Measurements from ENCODE around the gene CASZ1.

The CASZ1 gene

GRCh38 chr1:10646347-10646861 lies 150.0 kb downstream of the CASZ1 start:
- FAIRE-seq: peak; percentile 78
- peak; percentile 84 for DNase-seq (ENCODE audit: insufficient read length, low spot score)

GRCh38 chr1:10644307-10645128 lies 151.9 kb downstream of the CASZ1 start:
- DNase-seq (ENCODE audit: insufficient read length, low spot score) (peak; percentile 90), FAIRE-seq (no peak)
- no peak for TF ChIP-seq POLR2A (IDR thresholded peaks at IDR 0.05; ENCODE audit: low read depth, low read length)

More at GRCh38 chr1:10646347-10646861, 150.0 kb downstream of the CASZ1 start:
- TF ChIP-seq POLR2A (IDR thresholded peaks at IDR 0.05; ENCODE audit: low read depth, low read length): no peak

- DNase-seq (ENCODE audit: insufficient read length, low spot score): no peak
- TF ChIP-seq POLR2A (IDR thresholded peaks at IDR 0.05; ENCODE audit: low read depth, low read length): no peak
- no peak for FAIRE-seq
Measured at GRCh38 chr1:10643607-10644306, 152.7 kb downstream of the CASZ1 start.

- FAIRE-seq (no peak), DNase-seq (ENCODE audit: insufficient read length, low spot score) (no peak)
- no peak for TF ChIP-seq POLR2A (IDR thresholded peaks at IDR 0.05; ENCODE audit: low read depth, low read length)
Measured at GRCh38 chr1:10642403-10643080, 153.9 kb downstream of the CASZ1 start.

- FAIRE-seq: no peak
Measured at GRCh38 chr1:10641976-10642375, 154.5 kb downstream of the CASZ1 start.

GRCh38 chr1:10640843-10641553 lies 155.4 kb downstream of the CASZ1 start:
- no peak for TF ChIP-seq POLR2A (IDR thresholded peaks at IDR 0.05; ENCODE audit: low read depth, low read length)
- FAIRE-seq (no peak), DNase-seq (ENCODE audit: insufficient read length, low spot score) (no peak)

More at GRCh38 chr1:10641976-10642375, 154.5 kb downstream of the CASZ1 start:
- TF ChIP-seq POLR2A (IDR thresholded peaks at IDR 0.05; ENCODE audit: low read depth, low read length): no peak
- no peak for DNase-seq (ENCODE audit: insufficient read length, low spot score)

GRCh38 chr1:10639775-10640578 lies 156.5 kb downstream of the CASZ1 start:
- TF ChIP-seq POLR2A (IDR thresholded peaks at IDR 0.05; ENCODE audit: low read depth, low read length): no peak
- DNase-seq (ENCODE audit: insufficient read length, low spot score) (no peak), FAIRE-seq (no peak)

GRCh38 chr1:10639011-10639774 lies 157.3 kb downstream of the CASZ1 start:
- FAIRE-seq (no peak), DNase-seq (ENCODE audit: insufficient read length, low spot score) (no peak)
- no peak for TF ChIP-seq POLR2A (IDR thresholded peaks at IDR 0.05; ENCODE audit: low read depth, low read length)

- DNase-seq (ENCODE audit: insufficient read length, low spot score) (no peak), FAIRE-seq (no peak)
- no peak for TF ChIP-seq POLR2A (IDR thresholded peaks at IDR 0.05; ENCODE audit: low read depth, low read length)
Measured at GRCh38 chr1:10638559-10639005, 157.9 kb downstream of the CASZ1 start.

GRCh38 chr1:10637834-10638558 lies 158.4 kb downstream of the CASZ1 start:
- DNase-seq (ENCODE audit: insufficient read length, low spot score) (no peak), FAIRE-seq (no peak)
- TF ChIP-seq POLR2A (IDR thresholded peaks at IDR 0.05; ENCODE audit: low read depth, low read length): no peak

- FAIRE-seq (no peak), DNase-seq (ENCODE audit: insufficient read length, low spot score) (no peak)
- no peak for TF ChIP-seq POLR2A (IDR thresholded peaks at IDR 0.05; ENCODE audit: low read depth, low read length)
Measured at GRCh38 chr1:10637400-10637799, 159.0 kb downstream of the CASZ1 start.

Measured in H54 (cell line).